ENCODE measurements around the gene RHBDD3. TPM values are rescaled to one million over a fixed set of nuclear protein-coding genes. Genes with fewer than 3 reads are reported as not detected.
A peak's percentile ranks its signal among the peaks of the same experiment; 100 is the strongest.

The RHBDD3 gene
- total RNA-seq, 1 donor from 2014 or later: 18.0 TPM

- ATAC-seq (no peak), DNase-seq (ENCODE audit: low spot score) (no peak)
- intact Hi-C loops (cut with DNase I): loop anchor here (10.0 kb wide), 1 partner anchor 47 kb away; no protein-coding TSS in a partner anchor
These were observed 39.9 kb upstream of the RHBDD3 start for GRCh38 chr22:29307596-29308147.

- peak; percentile 64 for ATAC-seq
- DNase-seq (ENCODE audit: low spot score): peak; percentile 90
- intact Hi-C loops (cut with DNase I): loop anchor here (10.0 kb wide), 1 partner anchor 48 kb away; no protein-coding TSS in a partner anchor
These were observed 39.2 kb upstream of the RHBDD3 start for GRCh38 chr22:29306835-29307595.

DNA sequence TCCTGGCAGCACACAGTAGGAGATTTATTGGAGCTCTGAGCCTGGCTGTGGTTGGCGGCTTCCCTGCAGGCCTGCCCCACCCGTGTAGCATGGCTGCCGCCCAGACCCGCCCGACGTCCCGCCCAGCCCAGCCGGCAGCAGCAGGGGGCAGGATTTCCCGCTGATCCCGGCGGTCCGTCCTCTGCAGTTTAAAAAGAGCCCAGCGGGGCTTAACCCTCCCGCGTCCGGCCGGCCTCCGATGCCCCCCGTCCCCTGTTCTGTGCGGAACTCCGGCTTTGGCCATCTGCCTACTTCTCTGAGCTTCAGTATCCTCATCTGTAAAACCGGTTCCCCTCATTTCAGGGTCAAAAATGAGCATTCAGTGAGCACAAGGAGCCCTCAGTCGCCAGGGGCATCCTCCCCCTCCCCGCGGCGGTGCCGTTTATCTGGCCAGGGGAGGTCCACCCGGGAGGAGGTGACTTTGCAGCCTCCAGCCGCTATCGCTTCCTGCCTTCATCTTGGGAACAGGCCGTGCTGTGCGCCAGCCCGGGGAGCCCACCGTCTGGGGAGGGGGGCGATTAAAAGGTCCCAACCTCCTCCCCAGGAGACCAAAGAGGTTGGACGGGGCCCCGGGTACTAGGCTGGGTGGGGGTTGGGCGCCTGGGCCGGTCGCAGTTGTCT is 38.5 kb upstream of the RHBDD3 start, which contains the start of gene GAS2L1:
Gene GAS2L1, plus strand, starts transcription at position 476 of the 660 bp plus-strand sequence. CDS start 1,456 bp downstream, outside the sequence.
- peak; percentile 90 for DNase-seq (ENCODE audit: low spot score)
- ATAC-seq: peak; percentile 80
- intact Hi-C loops (cut with DNase I): loop anchor here (10.0 kb wide), 1 partner anchor 48 kb away; no protein-coding TSS in a partner anchor

GRCh38 chr22:29305836-29306174 is 38.0 kb upstream of the RHBDD3 start:
- DNase-seq (ENCODE audit: low spot score): no peak
- intact Hi-C loops (cut with DNase I): loop anchor here (10.0 kb wide), 1 partner anchor 49 kb away; no protein-coding TSS in a partner anchor
- no peak for ATAC-seq

DNA sequence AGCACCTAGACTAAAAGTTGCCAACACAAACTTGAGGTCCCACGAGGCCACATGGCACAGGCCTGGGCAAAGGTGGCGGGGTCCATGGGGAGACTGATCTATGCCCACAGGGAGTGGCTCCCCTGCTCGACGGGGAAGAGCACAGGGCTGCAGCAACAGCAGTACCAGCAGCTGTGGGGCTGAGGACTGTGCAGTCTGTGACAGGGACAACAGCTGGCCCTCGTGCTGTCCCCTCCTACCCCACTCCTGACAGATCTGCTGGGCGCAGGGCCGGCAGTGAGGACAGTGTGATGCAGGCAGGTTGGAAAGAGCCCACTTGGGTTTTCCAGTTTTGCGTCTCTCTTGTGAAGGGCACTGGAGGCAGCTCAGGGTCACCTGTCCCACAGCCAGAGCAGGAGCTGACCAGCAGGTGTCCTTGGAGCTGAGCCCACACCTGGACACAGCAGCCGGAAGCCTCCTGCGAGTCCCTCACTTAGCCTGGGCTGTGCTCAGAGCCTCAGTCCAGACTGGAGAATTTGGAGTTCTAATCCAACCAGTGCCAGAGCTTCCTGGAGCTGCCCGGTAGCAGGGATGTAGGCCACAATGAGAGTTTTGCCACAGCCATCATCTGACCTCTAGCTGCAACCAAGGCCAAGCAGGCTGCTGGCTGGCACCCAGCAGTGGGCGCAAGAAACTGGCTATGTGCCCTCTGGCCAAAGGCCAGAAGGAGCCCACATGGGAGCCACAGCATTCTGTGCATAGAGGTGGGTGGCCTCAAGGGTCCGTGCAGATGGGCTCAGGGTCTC is 35.1 kb upstream of the RHBDD3 start:
- intact Hi-C loops (cut with DNase I): loop anchor here (10.0 kb wide), 1 partner anchor 52 kb away; no protein-coding TSS in a partner anchor

DNA sequence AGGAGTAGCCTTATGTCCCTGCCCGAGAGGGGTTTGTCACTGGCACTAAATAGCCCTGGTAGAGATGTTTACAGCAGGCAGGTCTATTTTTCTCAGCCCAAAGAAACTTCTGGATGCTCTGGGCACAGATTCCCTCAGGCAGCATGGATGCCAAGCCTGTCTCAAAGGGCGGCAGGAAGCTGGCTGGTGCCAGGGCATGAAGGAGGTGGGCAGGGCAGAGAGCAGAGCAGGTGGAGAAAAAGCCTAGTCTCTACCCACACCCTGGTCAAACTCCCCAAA is 34.6 kb upstream of the RHBDD3 start:
- DNase-seq (ENCODE audit: low spot score): no peak
- intact Hi-C loops (cut with DNase I): loop anchor here (10.0 kb wide), 1 partner anchor 52 kb away; no protein-coding TSS in a partner anchor
- no peak for ATAC-seq

More for the DNA sequence above, 35.1 kb upstream of the RHBDD3 start:
- ATAC-seq (no peak), DNase-seq (ENCODE audit: low spot score) (peak; percentile 61)

- DNase-seq (ENCODE audit: low spot score): no peak
- intact Hi-C loops (cut with DNase I): loop anchor here (10.0 kb wide), 1 partner anchor 53 kb away; no protein-coding TSS in a partner anchor
- ATAC-seq: no peak
These were observed 34.1 kb upstream of the RHBDD3 start for GRCh38 chr22:29301716-29302401.

DNA sequence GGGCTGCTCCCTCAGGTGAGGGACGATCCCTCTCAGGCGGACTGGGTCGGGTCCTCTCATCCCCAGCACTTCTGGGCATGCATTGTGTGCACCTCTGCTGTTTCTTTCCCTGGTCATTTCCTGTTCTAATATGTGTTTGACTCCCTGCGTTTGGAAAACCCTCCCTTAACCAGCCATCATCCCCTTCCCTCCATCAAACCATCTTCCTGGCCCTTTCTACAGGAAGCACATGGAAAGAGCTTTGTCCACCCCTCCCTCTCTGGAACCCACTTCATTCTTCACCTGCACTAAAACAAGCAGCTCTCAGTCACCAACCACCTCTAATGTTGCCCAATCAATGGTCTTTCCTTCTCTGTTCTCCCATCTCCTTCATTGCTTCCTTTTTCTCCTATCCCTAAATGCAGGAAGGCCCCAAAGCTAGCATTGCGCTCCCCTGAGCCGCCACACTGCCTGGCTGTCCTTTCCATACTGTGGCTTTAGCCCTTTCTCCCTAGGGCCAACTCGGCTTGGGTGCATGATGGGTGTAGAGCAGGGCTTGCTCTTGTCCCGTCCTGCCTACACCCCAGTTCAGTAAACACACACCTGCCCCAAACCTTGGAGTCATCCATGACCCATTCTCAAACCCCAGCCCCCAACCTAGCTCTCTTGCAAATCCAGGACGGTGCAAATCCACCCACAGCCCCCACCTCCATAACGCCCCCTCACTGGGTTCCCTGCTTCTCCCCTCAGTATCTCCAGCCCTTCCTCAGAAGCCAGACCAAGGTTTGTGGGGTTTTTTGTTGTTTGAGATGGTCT is 33.2 kb upstream of the RHBDD3 start:
- intact Hi-C loops (cut with DNase I): loop anchor here (10.0 kb wide), 1 partner anchor 54 kb away; no protein-coding TSS in a partner anchor
- ATAC-seq (no peak), DNase-seq (ENCODE audit: low spot score) (no peak)

- ATAC-seq: no peak
- intact Hi-C loops (cut with DNase I): loop anchor here (10.0 kb wide), 1 partner anchor 54 kb away; no protein-coding TSS in a partner anchor
- no peak for DNase-seq (ENCODE audit: low spot score)
These were observed 32.7 kb upstream of the RHBDD3 start for GRCh38 chr22:29300467-29300806.

- no peak for DNase-seq (ENCODE audit: low spot score)
- no peak for ATAC-seq
- intact Hi-C loops (cut with DNase I): no loop called here
These were observed 31.5 kb upstream of the RHBDD3 start for GRCh38 chr22:29299136-29299900.

DNA sequence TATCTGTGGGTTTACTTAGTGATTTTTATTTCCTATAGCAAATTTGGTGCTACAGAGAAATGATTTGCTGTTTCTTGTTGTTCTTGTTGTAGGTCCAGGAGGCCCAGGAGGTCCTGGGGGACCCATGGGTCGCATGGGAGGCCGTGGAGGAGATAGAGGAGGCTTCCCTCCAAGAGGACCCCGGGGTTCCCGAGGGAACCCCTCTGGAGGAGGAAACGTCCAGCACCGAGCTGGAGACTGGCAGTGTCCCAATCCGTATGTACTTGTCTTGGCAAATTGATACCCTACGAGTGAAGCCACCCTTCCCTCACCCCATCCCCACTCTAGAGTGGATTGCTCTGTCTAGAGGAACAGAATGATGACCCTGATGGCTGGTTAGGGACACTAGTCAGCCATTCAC is 30.9 kb upstream of the RHBDD3 start:
- no peak for DNase-seq (ENCODE audit: low spot score)
- no peak for ATAC-seq
- intact Hi-C loops (cut with DNase I): no loop called here

GRCh38 chr22:29292379-29292778 is 24.6 kb upstream of the RHBDD3 start:
- DNase-seq (ENCODE audit: low spot score) (no peak), ATAC-seq (no peak)
- intact Hi-C loops (cut with DNase I): no loop called here

GRCh38 chr22:29291215-29291614 is 23.4 kb upstream of the RHBDD3 start:
- ATAC-seq (no peak), DNase-seq (ENCODE audit: low spot score) (no peak)
- intact Hi-C loops (cut with DNase I): no loop called here

GRCh38 chr22:29290061-29290460 is 22.3 kb upstream of the RHBDD3 start:
- DNase-seq (ENCODE audit: low spot score) (no peak), ATAC-seq (no peak)
- intact Hi-C loops (cut with DNase I): no loop called here

DNA sequence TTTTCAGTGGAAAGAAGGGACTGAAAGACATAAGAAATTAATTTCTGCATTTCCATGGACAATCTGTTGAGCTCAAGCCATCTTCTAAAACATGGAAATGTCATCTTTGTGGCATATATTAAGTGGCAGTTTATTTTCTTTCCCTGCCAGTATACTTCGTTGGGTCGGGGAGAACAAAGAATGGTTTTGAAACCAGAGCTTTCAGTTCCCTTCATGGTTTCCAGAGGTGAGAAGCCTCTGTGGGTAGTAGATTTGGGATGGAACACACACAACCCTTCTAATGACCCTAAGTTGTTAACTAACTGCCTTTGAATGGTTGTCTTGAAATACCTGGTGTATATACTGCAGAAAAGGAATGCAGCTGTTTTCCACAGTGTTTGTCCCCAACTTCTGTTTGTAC is 21.1 kb upstream of the RHBDD3 start:
- intact Hi-C loops (cut with DNase I): no loop called here
- DNase-seq (ENCODE audit: low spot score) (no peak), ATAC-seq (no peak)

- intact Hi-C loops (cut with DNase I): no loop called here
- DNase-seq (ENCODE audit: low spot score): no peak
- no peak for ATAC-seq
These were observed 16.4 kb upstream of the RHBDD3 start for GRCh38 chr22:29284196-29284595.

DNA sequence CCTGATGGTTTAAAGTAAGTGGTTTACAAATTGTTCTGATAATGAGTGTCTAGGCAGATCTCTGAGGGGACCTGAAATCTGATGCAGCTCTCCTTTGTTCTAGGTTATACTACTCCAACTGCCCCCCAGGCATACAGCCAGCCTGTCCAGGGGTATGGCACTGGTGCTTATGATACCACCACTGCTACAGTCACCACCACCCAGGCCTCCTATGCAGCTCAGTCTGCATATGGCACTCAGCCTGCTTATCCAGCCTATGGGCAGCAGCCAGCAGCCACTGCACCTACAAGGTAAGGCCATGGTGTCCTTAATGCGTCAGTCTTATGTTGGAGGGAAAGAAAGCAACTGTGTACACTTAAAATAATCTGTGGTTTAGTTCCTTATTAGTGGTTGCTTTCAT is 10.1 kb upstream of the RHBDD3 start:
- no peak for ATAC-seq
- DNase-seq (ENCODE audit: low spot score): no peak
- intact Hi-C loops (cut with DNase I): no loop called here

Measured in sciatic nerve (tissue), 2 donors.